Measurements from ENCODE around the gene LEP.

Gene LEP

GRCh38 chr7:128253701-128254100 lies 12.6 kb downstream of the LEP start:
- DNase-seq: no peak

GRCh38 chr7:128254470-128254869 lies 13.4 kb downstream of the LEP start:
- no peak for DNase-seq

GRCh38 chr7:128255271-128255670 lies 14.2 kb downstream of the LEP start:
- DNase-seq: no peak

- DNase-seq: no peak
These were observed 16.4 kb downstream of the LEP start for GRCh38 chr7:128257458-128257857.

- no peak for DNase-seq
These were observed 18.3 kb downstream of the LEP start for GRCh38 chr7:128259131-128260061.

- DNase-seq: no peak
These were observed 19.2 kb downstream of the LEP start for GRCh38 chr7:128260069-128260795.

GRCh38 chr7:128262273-128263028 lies 21.4 kb downstream of the LEP start:
- no peak for DNase-seq

- no peak for DNase-seq
These were observed 22.3 kb downstream of the LEP start for GRCh38 chr7:128263420-128263819.

- DNase-seq: no peak
These were observed 23.4 kb downstream of the LEP start for GRCh38 chr7:128264477-128264876.

GRCh38 chr7:128265156-128265905 lies 24.3 kb downstream of the LEP start:
- no peak for DNase-seq

GRCh38 chr7:128265906-128266300 lies 24.8 kb downstream of the LEP start:
- no peak for DNase-seq

GRCh38 chr7:128266529-128266882 lies 25.4 kb downstream of the LEP start:
- DNase-seq: no peak

- no peak for DNase-seq
These were observed 26.0 kb downstream of the LEP start for GRCh38 chr7:128266883-128267594.

GRCh38 chr7:128267595-128267924 lies 26.5 kb downstream of the LEP start:
- DNase-seq: no peak

- no peak for DNase-seq
These were observed 27.2 kb downstream of the LEP start for GRCh38 chr7:128268233-128268632.

- DNase-seq: no peak
These were observed 29.8 kb downstream of the LEP start for GRCh38 chr7:128270826-128271272.

GRCh38 chr7:128271471-128271941 lies 30.4 kb downstream of the LEP start:
- no peak for DNase-seq

GRCh38 chr7:128271942-128272481 lies 30.9 kb downstream of the LEP start:
- DNase-seq: no peak

GRCh38 chr7:128274246-128274883 lies 33.3 kb downstream of the LEP start:
- no peak for DNase-seq

GRCh38 chr7:128274884-128275603 lies 34.0 kb downstream of the LEP start:
- DNase-seq: no peak

Data from CD4-positive, alpha-beta T cell treated with Interleukin-12 subunit alpha and Interleukin-12 subunit beta, for 1 hour (primary cell).